HG03066 (cell line): ENCODE measurements around the gene MACROH2A1.

Experiments
- ATAC-seq: cut with Tn5 transposase; IDR thresholded peaks from one replicate; pipeline ENCODE4 v1.9.1; 2021; ENCODE audit warnings: low read depth; ENCODE audit not compliant: unreplicated experiment

MACROH2A1 gene

GRCh38 chr5:135296900-135297816, 101.9 kb downstream of the MACROH2A1 start:
- no peak for ATAC-seq

GRCh38 chr5:135295852-135296251, 103.2 kb downstream of the MACROH2A1 start:
- ATAC-seq = no peak

- no peak for ATAC-seq
Observed at GRCh38 chr5:135294793-135295192, 104.2 kb downstream of the MACROH2A1 start.

- ATAC-seq = no peak
Observed at GRCh38 chr5:135289651-135290050, 109.4 kb downstream of the MACROH2A1 start.

- ATAC-seq = no peak
Observed at GRCh38 chr5:135287551-135287950, 111.5 kb downstream of the MACROH2A1 start.
